Measurements from ENCODE around the gene CREB3L2. TPM values are rescaled to one million over a fixed set of nuclear protein-coding genes. Genes with fewer than 3 reads are reported as not detected.
A peak's percentile ranks its signal among the peaks of the same experiment; 100 is the strongest.

The CREB3L2 gene
- total RNA-seq, 1 donor from 2014 or later: 65.9 TPM

GRCh38 chr7:137956183-137956582 lies 45.7 kb downstream of the CREB3L2 start:
- Mint-ChIP-seq H3K36me3 (ENCODE audit: insufficient read depth) (peaks cover 12% of the 10 kb centered on the region), H3K9me3 (ENCODE audit: low read depth) (no peaks in the 10 kb centered on the region), H3K27me3 (no peaks in the 10 kb centered on the region), H3K4me3 (ENCODE audit: low read depth) (no peak overlapping the region), H3K27ac (no peak overlapping the region), H3K4me1 (ENCODE audit: low read depth) (peaks cover 55% of the 10 kb centered on the region)
- DNase-seq (ENCODE audit: low spot score, unreplicated experiment): no peak
- TF ChIP-seq CTCF (IDR thresholded peaks at IDR 0.05; ENCODE audit: unreplicated experiment): no peak

- Mint-ChIP-seq H3K36me3 (ENCODE audit: insufficient read depth) (peaks cover 12% of the 10 kb centered on the region), H3K27me3 (no peaks in the 10 kb centered on the region)
Measured at GRCh38 chr7:137954614-137955013, 47.3 kb downstream of the CREB3L2 start.

GRCh38 chr7:137953665-137954470 lies 48.0 kb downstream of the CREB3L2 start:
- H3K4me3 Mint-ChIP-seq (ENCODE audit: low read depth): no peak overlapping the region
- peaks cover 74% of the 10 kb centered on the region for H3K4me1 Mint-ChIP-seq (ENCODE audit: low read depth)
- H3K9me3 Mint-ChIP-seq (ENCODE audit: low read depth): no peaks in the 10 kb centered on the region
- H3K36me3 Mint-ChIP-seq (ENCODE audit: insufficient read depth): peaks cover 10% of the 10 kb centered on the region
- no peak for TF ChIP-seq CTCF (IDR thresholded peaks at IDR 0.05; ENCODE audit: unreplicated experiment)
- H3K27me3 Mint-ChIP-seq: no peaks in the 10 kb centered on the region
- DNase-seq (ENCODE audit: low spot score, unreplicated experiment): no peak
- H3K27ac Mint-ChIP-seq: peak overlapping the region; percentile 92

More at GRCh38 chr7:137954614-137955013, 47.3 kb downstream of the CREB3L2 start:
- no peaks in the 10 kb centered on the region for H3K9me3 Mint-ChIP-seq (ENCODE audit: low read depth)
- no peak overlapping the region for H3K4me3 Mint-ChIP-seq (ENCODE audit: low read depth)
- H3K27ac Mint-ChIP-seq: peak overlapping the region; percentile 92
- peaks cover 69% of the 10 kb centered on the region for H3K4me1 Mint-ChIP-seq (ENCODE audit: low read depth)
- no peak for TF ChIP-seq CTCF (IDR thresholded peaks at IDR 0.05; ENCODE audit: unreplicated experiment)
- no peak for DNase-seq (ENCODE audit: low spot score, unreplicated experiment)

DNA sequence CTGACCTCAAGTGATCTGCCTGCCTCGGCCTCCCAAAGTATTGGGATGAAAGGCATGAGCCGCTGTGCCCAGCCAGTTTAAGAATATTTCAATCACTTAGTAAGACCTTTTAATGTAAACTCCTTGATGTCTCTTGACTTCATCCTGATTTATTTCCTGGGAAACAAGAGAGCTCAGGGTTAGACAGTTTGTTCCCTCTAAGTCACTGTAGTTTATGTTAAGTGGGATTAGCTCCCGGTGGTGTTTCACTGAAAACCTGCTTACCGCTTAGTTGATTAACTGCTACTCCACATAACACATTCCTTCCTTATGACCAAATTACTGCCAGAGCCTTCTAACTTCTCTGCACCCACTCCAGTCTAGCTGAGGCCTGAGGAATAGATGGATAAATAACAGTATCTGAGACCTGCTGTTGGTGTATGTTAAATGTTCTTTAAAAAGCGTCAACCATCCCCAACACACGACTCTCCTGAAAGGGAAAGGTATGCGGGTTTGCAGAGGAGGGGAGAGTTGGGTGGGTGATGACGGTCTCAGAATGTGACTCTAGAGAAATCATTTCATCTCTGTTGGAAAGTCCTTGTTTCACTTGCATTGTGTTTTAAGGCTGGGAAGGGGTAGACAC lies 48.7 kb downstream of the CREB3L2 start:
- Mint-ChIP-seq H3K27me3 (no peaks in the 10 kb centered on the region), H3K4me1 (ENCODE audit: low read depth) (peaks cover 75% of the 10 kb centered on the region), H3K36me3 (ENCODE audit: insufficient read depth) (peaks cover 4% of the 10 kb centered on the region), H3K9me3 (ENCODE audit: low read depth) (no peaks in the 10 kb centered on the region), H3K27ac (peak overlapping the region; percentile 92), H3K4me3 (ENCODE audit: low read depth) (no peak overlapping the region)
- no peak for DNase-seq (ENCODE audit: low spot score, unreplicated experiment)
- TF ChIP-seq CTCF (IDR thresholded peaks at IDR 0.05; ENCODE audit: unreplicated experiment): no peak

DNA sequence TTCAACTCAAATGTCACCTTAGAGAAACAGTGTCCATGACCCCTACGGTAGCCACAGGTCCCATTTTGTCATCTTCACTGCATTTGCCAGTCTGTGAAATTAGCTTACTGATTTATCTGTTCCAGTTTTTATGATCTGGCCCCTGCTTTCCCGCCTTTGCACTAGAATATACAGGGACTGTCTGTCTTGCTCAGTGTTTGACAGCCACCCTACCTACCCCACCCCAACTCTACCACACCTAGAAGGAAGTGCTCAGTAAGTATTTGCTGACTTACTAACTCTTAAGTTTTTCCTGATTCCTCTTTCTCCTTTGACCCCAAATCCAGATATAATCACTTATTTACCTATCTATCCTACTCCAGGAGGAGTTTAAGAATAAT lies 49.5 kb downstream of the CREB3L2 start:
- no peak for TF ChIP-seq CTCF (IDR thresholded peaks at IDR 0.05; ENCODE audit: unreplicated experiment)
- H3K4me3 Mint-ChIP-seq (ENCODE audit: low read depth): no peak overlapping the region
- no peaks in the 10 kb centered on the region for H3K9me3 Mint-ChIP-seq (ENCODE audit: low read depth)
- H3K27me3 Mint-ChIP-seq: no peaks in the 10 kb centered on the region
- H3K27ac Mint-ChIP-seq: peak overlapping the region; percentile 92
- H3K36me3 Mint-ChIP-seq (ENCODE audit: insufficient read depth): peaks cover 4% of the 10 kb centered on the region
- H3K4me1 Mint-ChIP-seq (ENCODE audit: low read depth): peaks cover 82% of the 10 kb centered on the region
- DNase-seq (ENCODE audit: low spot score, unreplicated experiment): no peak
